Activated B cell treated with CpG ODN at 0.5 μM for 24 hours (primary cell): ENCODE measurements around the gene ITFG1. TPM values are rescaled to one million over a fixed set of nuclear protein-coding genes. Genes with fewer than 3 reads are reported as not detected.

ENCODE experiments used
- ATAC-seq: fragments of 200-7000 bp; cut with Tn5 transposase; one replicate; pipeline ENCODE4 v1.10.0; 2021; ENCODE audit warnings: low read depth, mild to moderate bottlenecking, moderate library complexity
- CTCF ChIA-PET: fragments of 350-600 bp; sonication (Branson Sonifier 250); formaldehyde crosslinking; loops from one replicate; lab custom pipeline; 2021; ENCODE audit warnings: antibody characterized with exemption; lab: Charles Lee
- POLR2A ChIA-PET: fragments of 350-600 bp; sonication (Branson Sonifier 250); formaldehyde crosslinking; loops from one replicate; lab custom pipeline; 2021; ENCODE audit warnings: antibody characterized with exemption; lab: Charles Lee
- DNase-seq: peaks from one replicate; pipeline ENCODE4 v3.0.0; 2022
- H3K27ac Mint-ChIP-seq: one replicate; pipeline ENCODE4 v1.8.0; 2020; ENCODE audit warnings: mixed read lengths
- H3K27me3 Mint-ChIP-seq: one replicate; pipeline ENCODE4 v1.8.0; 2021; ENCODE audit warnings: mixed read lengths
- H3K36me3 Mint-ChIP-seq: one replicate; pipeline ENCODE4 v1.8.0; 2021; ENCODE audit warnings: low read depth, mixed read lengths
- H3K4me1 Mint-ChIP-seq: one replicate; pipeline ENCODE4 v1.8.0; 2021; ENCODE audit warnings: mixed read lengths
- H3K4me3 Mint-ChIP-seq: one replicate; pipeline ENCODE4 v1.8.0; 2020; ENCODE audit warnings: mild to moderate bottlenecking, mixed read lengths
- H3K9me3 Mint-ChIP-seq: one replicate; pipeline ENCODE4 v1.8.0; 2020; ENCODE audit warnings: mixed read lengths
- CTCF ChIP-seq: fragments of 200-600 bp; IDR thresholded peaks from one replicate; pipeline ENCODE4 v1.8.0; 2022; ENCODE audit warnings: antibody characterized with exemption, mild to moderate bottlenecking
- intact Hi-C: fragments of 100-400 bp; cut with micrococcal nuclease; formaldehyde crosslinking; loops from one replicate; pipeline ENCODE4 v1.15.1; 2024
- total RNA-seq: library from RNA; stranded (reverse); gene quantifications from 2 replicates; pipeline ENCODE4 v1.2.3, GENCODE V29; 2022

The ITFG1 gene
- total RNA-seq, 1 donor from 2014 or later = 30.9 TPM

- ChIA-PET POLR2A (no interaction called here), CTCF (no interaction called here)
- no peak for TF ChIP-seq CTCF
- H3K27me3 Mint-ChIP-seq = no peaks in the 10 kb centered on the region
- peaks cover 25% of the 10 kb centered on the region for H3K36me3 Mint-ChIP-seq
- ATAC-seq (no peak), DNase-seq (no peak)
- H3K9me3 Mint-ChIP-seq = no peaks in the 10 kb centered on the region
- no peak overlapping the region for H3K27ac Mint-ChIP-seq
- intact Hi-C loops = no loop called here
- peaks cover 13% of the 10 kb centered on the region for H3K4me1 Mint-ChIP-seq
- H3K4me3 Mint-ChIP-seq = no peak overlapping the region
Measured at GRCh38 chr16:47388705-47389104, 72.2 kb downstream of the ITFG1 start.

- peaks cover 4% of the 10 kb centered on the region for H3K4me1 Mint-ChIP-seq
- H3K4me3 Mint-ChIP-seq = no peak overlapping the region
- intact Hi-C loops = no loop called here
- ChIA-PET CTCF (no interaction called here), POLR2A (no interaction called here)
- peaks cover 26% of the 10 kb centered on the region for H3K36me3 Mint-ChIP-seq
- H3K9me3 Mint-ChIP-seq = no peaks in the 10 kb centered on the region
- H3K27ac Mint-ChIP-seq = no peak overlapping the region
- no peak for TF ChIP-seq CTCF
- H3K27me3 Mint-ChIP-seq = no peaks in the 10 kb centered on the region
- DNase-seq = no peak
- no peak for ATAC-seq
Measured at GRCh38 chr16:47387026-47387734, 73.7 kb downstream of the ITFG1 start.

GRCh38 chr16:47386201-47386718, 74.6 kb downstream of the ITFG1 start:
- ChIA-PET POLR2A (no interaction called here), CTCF (no interaction called here)
- TF ChIP-seq CTCF = no peak
- DNase-seq = no peak
- no peak overlapping the region for H3K27ac Mint-ChIP-seq
- no peaks in the 10 kb centered on the region for H3K27me3 Mint-ChIP-seq
- peaks cover 27% of the 10 kb centered on the region for H3K36me3 Mint-ChIP-seq
- no peak for ATAC-seq
- H3K4me1 Mint-ChIP-seq = no peaks in the 10 kb centered on the region
- intact Hi-C loops = no loop called here
- H3K4me3 Mint-ChIP-seq = no peak overlapping the region
- H3K9me3 Mint-ChIP-seq = no peaks in the 10 kb centered on the region

GRCh38 chr16:47382362-47382761, 78.5 kb downstream of the ITFG1 start:
- CTCF ChIA-PET = no interaction called here
- intact Hi-C loops = loop anchor here (5.0 kb wide), 1 partner anchor 50 kb away; no protein-coding TSS in a partner anchor
- no peaks in the 10 kb centered on the region for H3K9me3 Mint-ChIP-seq
- POLR2A ChIA-PET = no interaction called here
- no peaks in the 10 kb centered on the region for H3K27me3 Mint-ChIP-seq
- no peak for DNase-seq
- H3K4me1 Mint-ChIP-seq = no peaks in the 10 kb centered on the region
- ATAC-seq = no peak
- peaks cover 23% of the 10 kb centered on the region for H3K36me3 Mint-ChIP-seq
- H3K4me3 Mint-ChIP-seq = no peak overlapping the region
- TF ChIP-seq CTCF = no peak
- H3K27ac Mint-ChIP-seq = no peak overlapping the region

- TF ChIP-seq CTCF = no peak
- no peaks in the 10 kb centered on the region for H3K4me1 Mint-ChIP-seq
- H3K27ac Mint-ChIP-seq = no peak overlapping the region
- no peaks in the 10 kb centered on the region for H3K27me3 Mint-ChIP-seq
- DNase-seq (no peak), ATAC-seq (no peak)
- H3K9me3 Mint-ChIP-seq = no peaks in the 10 kb centered on the region
- ChIA-PET POLR2A (no interaction called here), CTCF (no interaction called here)
- H3K4me3 Mint-ChIP-seq = no peak overlapping the region
- intact Hi-C loops = no loop called here
- peaks cover 34% of the 10 kb centered on the region for H3K36me3 Mint-ChIP-seq
Measured at GRCh38 chr16:47377154-47377553, 83.7 kb downstream of the ITFG1 start.
